ENCODE measurements around the gene CILP. TPM values are rescaled to one million over a fixed set of nuclear protein-coding genes. Genes with fewer than 3 reads are reported as not detected.
"Not testable (repeated sequence)": the region's sequence is repeated elsewhere in the genome, so short reads cannot be mapped to it uniquely, and the experiment has no call there.

CILP gene
- total and polyA plus RNA-seq, 8 donors = 0.76 to 28.7 (median 4.5) TPM

DNA sequence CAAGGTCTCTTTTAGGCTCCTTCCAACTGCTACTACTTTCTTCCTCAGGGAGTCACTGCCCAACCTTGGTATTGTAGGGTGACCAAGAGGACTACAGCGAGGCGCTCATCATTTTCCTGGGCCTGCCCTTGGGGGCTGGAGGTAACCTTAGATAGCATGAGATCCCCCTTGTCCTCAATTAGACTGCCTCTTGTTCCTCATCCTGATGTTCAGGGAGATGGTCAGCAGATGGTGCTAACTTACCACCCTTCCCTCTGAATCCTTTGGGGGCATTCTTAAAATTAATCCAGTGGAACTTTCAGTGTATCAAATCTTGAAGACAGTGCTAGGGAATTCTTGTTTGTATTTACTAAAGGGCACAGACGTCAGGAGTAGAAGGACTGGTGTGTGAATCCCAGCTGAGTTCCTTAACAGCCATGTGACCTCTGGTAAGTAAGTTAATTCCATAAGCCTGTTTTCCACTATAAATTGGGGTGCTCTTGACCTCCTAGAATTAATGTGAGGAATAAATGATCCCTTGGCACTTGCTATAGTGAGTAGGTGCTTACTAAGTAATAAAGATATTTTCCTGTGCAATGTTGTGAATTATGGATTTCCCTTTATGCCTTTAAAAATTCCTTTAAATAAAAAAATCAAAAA, 22.1 kb downstream of the CILP start:
- H3K27ac ChIP-seq = no peak overlapping the region
- 15 to 34% (median 20%) methylated on average over 3 of the region's 3 CpGs for WGBS, 5 donors
- H3K27me3 ChIP-seq = no peaks in the 10 kb centered on the region
- intact Hi-C loops (cut with DNase I; ENCODE audit: low total_unique reads) = no loop called here
- H3K4me3 ChIP-seq = no peak overlapping the region
- H3K4me1 ChIP-seq = peaks cover 0 to 12% (median 5%) of the 10 kb centered on the region in 4 donors
- no peaks in the 10 kb centered on the region for H3K36me3 ChIP-seq
- DNase-seq = peak in 1 of 2 donors; percentile 81
- TF ChIP-seq EP300 (IDR thresholded peaks at IDR 0.05) (no peak), POLR2AphosphoS5 (IDR thresholded peaks at IDR 0.05) (peak in 1 of 3 donors; percentile 15), POLR2A (IDR thresholded peaks at IDR 0.05) (no peak)
- TF ChIP-seq, protein P1, sequence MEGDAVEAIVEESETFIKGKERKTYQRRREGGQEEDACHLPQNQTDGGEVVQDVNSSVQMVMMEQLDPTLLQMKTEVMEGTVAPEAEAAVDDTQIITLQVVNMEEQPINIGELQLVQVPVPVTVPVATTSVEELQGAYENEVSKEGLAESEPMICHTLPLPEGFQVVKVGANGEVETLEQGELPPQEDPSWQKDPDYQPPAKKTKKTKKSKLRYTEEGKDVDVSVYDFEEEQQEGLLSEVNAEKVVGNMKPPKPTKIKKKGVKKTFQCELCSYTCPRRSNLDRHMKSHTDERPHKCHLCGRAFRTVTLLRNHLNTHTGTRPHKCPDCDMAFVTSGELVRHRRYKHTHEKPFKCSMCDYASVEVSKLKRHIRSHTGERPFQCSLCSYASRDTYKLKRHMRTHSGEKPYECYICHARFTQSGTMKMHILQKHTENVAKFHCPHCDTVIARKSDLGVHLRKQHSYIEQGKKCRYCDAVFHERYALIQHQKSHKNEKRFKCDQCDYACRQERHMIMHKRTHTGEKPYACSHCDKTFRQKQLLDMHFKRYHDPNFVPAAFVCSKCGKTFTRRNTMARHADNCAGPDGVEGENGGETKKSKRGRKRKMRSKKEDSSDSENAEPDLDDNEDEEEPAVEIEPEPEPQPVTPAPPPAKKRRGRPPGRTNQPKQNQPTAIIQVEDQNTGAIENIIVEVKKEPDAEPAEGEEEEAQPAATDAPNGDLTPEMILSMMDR (IDR thresholded peaks at IDR 0.05) = peak in 5 of 7 experiments; percentile 38 to 55 (median 44)
- no peaks in the 10 kb centered on the region for H3K9me3 ChIP-seq

DNA sequence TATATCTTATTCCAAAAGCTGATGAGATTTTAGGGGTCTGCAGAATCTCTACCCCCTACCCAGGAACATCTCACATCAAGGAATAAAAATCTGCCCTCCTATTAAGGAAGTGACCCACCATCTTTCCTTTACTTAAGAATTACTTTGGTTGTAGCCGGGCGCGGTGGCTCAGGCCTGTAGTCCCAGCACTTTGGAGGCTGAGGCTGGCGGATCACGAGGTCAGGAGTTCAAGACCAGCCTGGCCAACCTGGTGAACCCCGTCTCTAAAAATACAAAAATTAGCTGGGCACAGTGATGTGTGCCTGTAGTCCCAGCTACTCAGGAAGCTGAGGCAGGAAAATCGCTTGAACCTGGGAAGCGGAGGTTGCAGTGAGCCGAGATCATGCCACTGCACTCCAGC, 22.8 kb downstream of the CILP start:
- 78 to 88% (median 87%) methylated on average over 9 of the region's 9 CpGs for WGBS, 5 donors
- intact Hi-C loops (cut with DNase I; ENCODE audit: low total_unique reads) = not testable (repeated sequence)

DNA sequence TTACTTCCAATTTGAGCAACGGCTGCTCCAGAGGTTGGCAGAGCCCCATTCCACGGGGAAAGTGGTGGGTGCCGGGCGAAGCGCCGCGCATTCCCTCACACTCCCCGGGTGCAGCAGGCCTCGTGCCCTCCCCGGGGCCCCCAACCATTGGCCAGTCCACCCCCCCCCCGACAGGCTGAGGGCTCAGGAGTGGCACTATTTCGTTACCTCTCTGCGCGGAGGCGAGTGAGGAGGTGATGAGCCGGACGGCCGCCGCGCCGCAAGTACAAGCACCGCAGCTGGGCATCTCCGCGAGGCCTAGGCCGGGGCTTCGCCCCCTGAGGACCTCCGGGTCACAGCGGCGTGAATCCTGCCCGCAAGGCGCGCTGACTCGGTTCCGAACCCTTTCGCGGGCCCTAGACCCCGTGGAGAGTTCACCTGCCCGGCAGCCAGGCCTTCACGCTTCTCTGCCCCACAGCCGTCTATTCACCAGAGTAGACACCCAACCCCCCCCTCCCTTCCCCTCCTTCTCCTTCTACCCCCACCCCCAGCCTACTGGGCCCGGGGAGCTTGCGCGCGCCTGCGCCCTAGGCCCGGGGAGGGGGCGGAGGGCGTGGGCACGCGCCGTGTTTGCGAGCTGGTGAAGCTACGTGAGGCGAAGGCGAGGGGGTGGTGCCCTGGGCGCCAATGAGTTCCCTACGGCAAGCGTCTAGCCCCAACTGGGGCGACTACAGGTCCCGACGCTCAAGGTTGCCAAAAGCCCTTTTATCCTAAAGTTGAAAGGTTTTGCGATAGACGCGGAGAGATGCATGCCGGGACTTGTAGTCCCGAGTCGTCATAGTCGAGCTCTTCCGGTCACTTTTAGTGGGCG, 26.2 kb downstream of the CILP start, which contains the start of gene CLPX:
CLPX (minus strand) TSS at position 475 of the 850 bp plus-strand sequence; CDS start at position 286, 189 bp downstream.
- H3K36me3 ChIP-seq = peaks cover 0 to 13% (median 11%) of the 10 kb centered on the region in 4 donors
- H3K27ac ChIP-seq = peak within 1 kb of the TSS; percentile 92 to 98 (median 97)
- intact Hi-C loops (cut with DNase I; ENCODE audit: low total_unique reads) = no loop called here
- TF ChIP-seq EP300 (IDR thresholded peaks at IDR 0.05) (no peak), POLR2AphosphoS5 (IDR thresholded peaks at IDR 0.05) (peak; percentile 61 to 95 (median 63)), POLR2A (IDR thresholded peaks at IDR 0.05) (peak in 1 of 4 donors; percentile 26)
- TF ChIP-seq, protein P1 (IDR thresholded peaks at IDR 0.05) = peak in 1 of 7 experiments; percentile 21
- no peaks in the 10 kb centered on the region for H3K9me3 ChIP-seq
- no peaks in the 10 kb centered on the region for H3K27me3 ChIP-seq
- peak within 1 kb of the TSS; percentile 74 to 95 (median 94) for H3K4me3 ChIP-seq
- peaks cover 14 to 49% (median 30%) of the 10 kb centered on the region in 4 donors for H3K4me1 ChIP-seq
- 0 to 1% (median 0%) methylated on average over 35 to 70 of the region's 70 CpGs for WGBS, 5 donors
- DNase-seq = peak; percentile 94 to 98

More for the DNA sequence above, 22.8 kb downstream of the CILP start:
- not testable (repeated sequence) for H3K4me3 ChIP-seq, H3K36me3 ChIP-seq, DNase-seq, H3K9me3 ChIP-seq, H3K27me3 ChIP-seq, H3K27ac ChIP-seq
- peaks cover 0 to 15% (median 8%) of the 10 kb centered on the region in 4 donors for H3K4me1 ChIP-seq

DNA sequence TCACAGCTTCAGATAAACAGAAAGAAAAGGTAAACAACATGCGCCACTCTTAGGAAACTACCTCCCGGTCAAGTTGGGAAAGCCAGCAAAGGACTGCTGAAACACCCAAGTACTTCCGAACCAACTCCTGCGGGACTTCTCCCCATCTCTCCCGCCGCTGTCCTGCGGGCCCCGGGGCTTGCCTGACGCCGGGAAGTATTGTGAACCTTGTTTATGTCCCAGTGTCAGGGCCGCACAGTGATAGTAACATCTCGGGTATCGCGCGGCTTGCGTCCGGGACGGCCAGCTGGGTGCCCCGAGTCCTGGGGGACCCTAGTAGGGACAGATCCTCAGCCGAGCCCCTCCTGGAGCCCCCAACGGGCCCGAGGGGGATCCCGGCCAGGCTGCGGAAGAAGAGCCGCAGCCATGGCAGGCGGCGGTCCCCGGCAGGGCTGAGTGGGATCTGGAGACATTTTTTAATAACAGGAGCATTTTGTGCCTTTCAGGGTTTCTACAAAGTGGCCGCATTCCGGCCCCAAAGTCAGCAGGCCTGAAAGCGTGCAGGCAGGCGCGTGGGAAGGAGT, 26.9 kb downstream of the CILP start:
- Histone ChIP-seq H3K27ac (peak overlapping the region; percentile 92 to 98 (median 97)), H3K27me3 (no peaks in the 10 kb centered on the region), H3K4me3 (peak overlapping the region; percentile 74 to 95 (median 94)), H3K4me1 (peaks cover 14 to 53% (median 33%) of the 10 kb centered on the region in 4 donors), H3K9me3 (no peaks in the 10 kb centered on the region), H3K36me3 (peaks cover 0 to 20% (median 18%) of the 10 kb centered on the region in 4 donors)
- 0% methylated on average over 16 to 33 of the region's 33 CpGs for WGBS, 5 donors
- peak; percentile 58 to 84 for DNase-seq
- TF ChIP-seq POLR2A (IDR thresholded peaks at IDR 0.05) = no peak
- TF ChIP-seq EP300 (IDR thresholded peaks at IDR 0.05) = no peak
- TF ChIP-seq, protein P1 (IDR thresholded peaks at IDR 0.05) = no peak
- peak in 1 of 3 donors; percentile 50 for TF ChIP-seq POLR2AphosphoS5 (IDR thresholded peaks at IDR 0.05)
- intact Hi-C loops (cut with DNase I; ENCODE audit: low total_unique reads) = no loop called here

Data from stomach (tissue), 9 donors.